Panc1 (cell line): ENCODE results near the gene CCL13.

ENCODE experiments used
- CTCF ChIP-seq: fragments of 450-650 bp; IDR thresholded peaks from 2 replicates; pipeline ENCODE4 v1.5.1; 2017; ENCODE audit warnings: mild to moderate bottlenecking
- SIN3A ChIP-seq: IDR thresholded peaks from 2 replicates; pipeline ENCODE4 v1.6.1; 2012; ENCODE audit warnings: low read depth, mild to moderate bottlenecking, low read length, moderate library complexity, borderline replicate concordance; ENCODE audit not compliant: insufficient read depth

- TF ChIP-seq CTCF (no peak), SIN3A (no peak)
These were observed 17.0 kb upstream of the CCL13 start for GRCh38 chr17:34339138-34339770.
